Calu3 (cell line): Measurements from ENCODE around the gene YBX1. TPM values are rescaled to one million over a fixed set of nuclear protein-coding genes. Genes with fewer than 3 reads are reported as not detected.
"Not testable (repeated sequence)": the region's sequence is repeated elsewhere in the genome, so short reads cannot be mapped to it uniquely, and the experiment has no call there.

ENCODE experiments used
- BruUV-seq: library from RNA; stranded (reverse); fragments of 400-500 nt; replicated peaks from 2 replicates; lab custom pipeline; 2021; lab: Mats Ljungman, UMichigan
- CTCF ChIA-PET: fragments of 300-600 bp; sonication (Branson Sonifier 250); formaldehyde crosslinking; loops from one replicate; lab custom pipeline; 2022; ENCODE audit warnings: antibody characterized with exemption; lab: Charles Lee
- DNase-seq: peaks from one replicate; pipeline ENCODE4 v3.0.0; 2022
- H3K27ac Mint-ChIP-seq: one replicate; pipeline ENCODE4 v1.8.0; 2022; ENCODE audit warnings: mixed read lengths; ENCODE audit not compliant: unreplicated experiment
- H3K27me3 Mint-ChIP-seq: one replicate; pipeline ENCODE4 v1.8.0; 2022; ENCODE audit warnings: mixed read lengths; ENCODE audit not compliant: unreplicated experiment
- H3K36me3 Mint-ChIP-seq: one replicate; pipeline ENCODE4 v1.8.0; 2022; ENCODE audit warnings: mild to moderate bottlenecking, moderate library complexity, mixed read lengths; ENCODE audit not compliant: insufficient read depth, unreplicated experiment
- H3K4me1 Mint-ChIP-seq: one replicate; pipeline ENCODE4 v1.8.0; 2022; ENCODE audit warnings: mild to moderate bottlenecking, low read depth, mixed read lengths; ENCODE audit not compliant: unreplicated experiment
- H3K4me3 Mint-ChIP-seq: one replicate; pipeline ENCODE4 v1.8.0; 2022; ENCODE audit warnings: mild to moderate bottlenecking, low read depth, moderate library complexity, mixed read lengths; ENCODE audit not compliant: unreplicated experiment
- H3K9me3 Mint-ChIP-seq: one replicate; pipeline ENCODE4 v1.8.0; 2022; ENCODE audit warnings: low read depth, mixed read lengths; ENCODE audit not compliant: unreplicated experiment
- CTCF ChIP-seq: fragments of 200-600 bp; IDR thresholded peaks from one replicate; pipeline ENCODE4 v1.8.0; 2022; ENCODE audit warnings: antibody characterized with exemption; ENCODE audit not compliant: unreplicated experiment
- intact Hi-C: fragments of 100-400 bp; cut with micrococcal nuclease; formaldehyde crosslinking; loops from one replicate; pipeline ENCODE4 v1.10.0; 2022; ENCODE audit not compliant: unreplicated experiment
- total RNA-seq: library from RNA; stranded (reverse); gene quantifications from 2 replicates; pipeline ENCODE4 v1.2.3, GENCODE V29; 2022

YBX1 gene
- total RNA-seq, 1 experiment from 2014 or later: 937 TPM

- Mint-ChIP-seq H3K27ac (no peak overlapping the region), H3K36me3 (peaks cover 26% of the 10 kb centered on the region), H3K9me3 (no peaks in the 10 kb centered on the region), H3K4me1 (peaks cover 17% of the 10 kb centered on the region), H3K4me3 (no peak overlapping the region), H3K27me3 (no peaks in the 10 kb centered on the region)
- intact Hi-C loops: no loop called here
- no TSS peak for BruUV-seq
- no peak for TF ChIP-seq CTCF
- no peak for DNase-seq
- CTCF ChIA-PET: no interaction called here
Measured at GRCh38 chr1:42676534-42677087, 5.6 kb upstream of the YBX1 start.

GRCh38 chr1:42679364-42679983, 2.7 kb upstream of the YBX1 start:
- TF ChIP-seq CTCF: no peak
- no peak for DNase-seq
- no peak overlapping the region for H3K4me3 Mint-ChIP-seq

GRCh38 chr1:42680055-42680454, 2.2 kb upstream of the YBX1 start:
- Mint-ChIP-seq H3K4me3 (peak overlapping the region; percentile 80), H3K27me3 (no peaks in the 10 kb centered on the region), H3K36me3 (peaks cover 53% of the 10 kb centered on the region), H3K27ac (peak overlapping the region; percentile 99), H3K9me3 (no peaks in the 10 kb centered on the region), H3K4me1 (peaks cover 31% of the 10 kb centered on the region)
- BruUV-seq: no TSS peak
- CTCF ChIA-PET: interaction anchor here (0.6 kb wide), 1 partner anchor 26 kb away, joined by 3 read pairs; no protein-coding TSS in a partner anchor
- DNase-seq: no peak
- intact Hi-C loops: no loop called here
- no peak for TF ChIP-seq CTCF

More at GRCh38 chr1:42679364-42679983, 2.7 kb upstream of the YBX1 start:
- intact Hi-C loops: no loop called here
- peaks cover 25% of the 10 kb centered on the region for H3K4me1 Mint-ChIP-seq
- no peak overlapping the region for H3K27ac Mint-ChIP-seq
- BruUV-seq: no TSS peak
- no peaks in the 10 kb centered on the region for H3K27me3 Mint-ChIP-seq
- peaks cover 47% of the 10 kb centered on the region for H3K36me3 Mint-ChIP-seq
- no peaks in the 10 kb centered on the region for H3K9me3 Mint-ChIP-seq
- CTCF ChIA-PET: no interaction called here

- CTCF ChIA-PET: no interaction called here
- H3K27ac Mint-ChIP-seq: peak overlapping the region; percentile 99
- DNase-seq: no peak
- no peaks in the 10 kb centered on the region for H3K9me3 Mint-ChIP-seq
- H3K4me3 Mint-ChIP-seq: peak overlapping the region; percentile 80
- BruUV-seq: TSS peak; percentile 94
- peaks cover 40% of the 10 kb centered on the region for H3K4me1 Mint-ChIP-seq
- TF ChIP-seq CTCF: no peak
- no peaks in the 10 kb centered on the region for H3K27me3 Mint-ChIP-seq
- H3K36me3 Mint-ChIP-seq: peaks cover 58% of the 10 kb centered on the region
- intact Hi-C loops: no loop called here
Measured at GRCh38 chr1:42680921-42681683, 1.1 kb upstream of the YBX1 start.

- H3K27me3 Mint-ChIP-seq, DNase-seq, intact Hi-C loops, H3K9me3 Mint-ChIP-seq, BruUV-seq: not testable (repeated sequence)
- Mint-ChIP-seq H3K4me3 (peak overlapping the region; percentile 80), H3K4me1 (peaks cover 52% of the 10 kb centered on the region), H3K27ac (peak overlapping the region; percentile 99), H3K36me3 (peaks cover 62% of the 10 kb centered on the region)
- CTCF ChIA-PET: interaction anchor here (0.5 to 1.6 kb wide), 7 partner anchors 9 to 223 kb away, joined by 3 to 16 read pairs (median 3); partner anchors contain the start of genes C1orf50, P3H1, PPIH and ZNF691
Measured at GRCh38 chr1:42682484-42682738, 193 bp downstream of the YBX1 start.
